ENCODE measurements around the gene CHTF18.

CHTF18 gene

DNA sequence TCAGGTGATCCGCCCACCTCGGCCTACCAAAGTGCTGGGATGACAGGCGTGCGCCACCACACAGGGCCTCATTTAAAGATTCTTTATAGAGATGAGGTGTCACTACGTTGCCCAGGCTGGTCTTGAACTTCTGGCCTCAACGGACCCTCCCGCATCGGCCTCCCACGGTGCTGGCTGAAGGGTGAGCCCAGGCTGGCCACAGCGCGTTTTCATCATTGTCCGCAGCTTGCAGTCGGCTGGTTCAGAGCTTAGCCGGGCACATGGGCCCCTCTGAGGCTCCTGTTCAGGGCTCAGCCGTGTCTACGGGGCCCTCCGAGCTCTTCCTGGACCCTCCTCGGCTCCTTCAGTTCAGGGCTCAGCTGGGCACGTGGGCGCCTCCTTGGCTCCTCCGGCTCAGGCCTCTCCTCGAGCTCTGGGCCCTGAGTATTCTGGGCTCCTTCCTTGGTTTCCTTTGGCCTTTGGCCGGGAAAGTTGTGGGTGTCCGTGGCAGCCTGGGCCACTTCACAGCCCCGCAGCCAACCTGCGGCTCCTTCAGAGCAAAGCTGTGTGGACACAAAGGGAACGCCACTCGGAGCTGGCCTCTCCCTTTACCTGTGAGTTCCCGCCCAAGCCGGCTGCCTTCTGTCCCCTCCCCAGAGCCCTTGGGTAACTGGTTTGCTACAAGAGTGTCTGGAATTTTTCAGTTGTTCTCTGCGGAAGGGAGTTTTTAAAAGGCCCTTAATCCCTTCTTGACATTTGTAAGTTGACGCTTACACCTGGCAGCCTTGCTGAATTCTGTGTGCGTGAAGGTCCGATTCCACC, 29.1 kb upstream of the CHTF18 start:
- no peak for DNase-seq (ENCODE audit: low read depth)
- H3K4me3 ChIP-seq (ENCODE audit: low read depth, low read length), result no peak overlapping the region

DNA sequence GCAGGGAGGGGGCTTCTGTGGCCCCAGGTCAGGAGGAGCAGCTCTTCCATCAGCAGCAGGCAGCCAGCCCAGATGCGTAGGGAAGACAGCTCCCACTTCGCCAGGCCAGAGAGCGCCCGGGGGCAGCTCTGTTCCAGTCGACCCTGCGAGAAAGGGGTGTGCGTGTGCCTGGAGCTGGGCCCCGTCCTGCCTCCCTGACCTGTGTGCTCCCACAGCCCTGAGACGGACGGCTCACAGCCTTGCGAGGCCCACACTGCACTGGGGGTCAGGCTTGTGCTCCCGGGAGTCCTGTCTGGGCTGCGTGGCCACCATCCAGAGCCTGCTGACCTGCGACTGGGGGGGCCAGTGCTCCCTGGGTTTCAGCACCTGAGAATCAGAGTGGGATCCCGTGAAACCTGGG, 28.4 kb upstream of the CHTF18 start:
- no peak overlapping the region for H3K4me3 ChIP-seq (ENCODE audit: low read depth, low read length)
- no peak for DNase-seq (ENCODE audit: low read depth)

GRCh38 chr16:760545-761343, 27.7 kb upstream of the CHTF18 start, which contains the start of gene MSLN:
TSS of gene MSLN (plus strand) at chr16:760734. CDS start at chr16:762681, 1,947 bp downstream.
- no peak for DNase-seq (ENCODE audit: low read depth)
- no peak within 1 kb of the TSS for H3K4me3 ChIP-seq (ENCODE audit: low read depth, low read length)

DNA sequence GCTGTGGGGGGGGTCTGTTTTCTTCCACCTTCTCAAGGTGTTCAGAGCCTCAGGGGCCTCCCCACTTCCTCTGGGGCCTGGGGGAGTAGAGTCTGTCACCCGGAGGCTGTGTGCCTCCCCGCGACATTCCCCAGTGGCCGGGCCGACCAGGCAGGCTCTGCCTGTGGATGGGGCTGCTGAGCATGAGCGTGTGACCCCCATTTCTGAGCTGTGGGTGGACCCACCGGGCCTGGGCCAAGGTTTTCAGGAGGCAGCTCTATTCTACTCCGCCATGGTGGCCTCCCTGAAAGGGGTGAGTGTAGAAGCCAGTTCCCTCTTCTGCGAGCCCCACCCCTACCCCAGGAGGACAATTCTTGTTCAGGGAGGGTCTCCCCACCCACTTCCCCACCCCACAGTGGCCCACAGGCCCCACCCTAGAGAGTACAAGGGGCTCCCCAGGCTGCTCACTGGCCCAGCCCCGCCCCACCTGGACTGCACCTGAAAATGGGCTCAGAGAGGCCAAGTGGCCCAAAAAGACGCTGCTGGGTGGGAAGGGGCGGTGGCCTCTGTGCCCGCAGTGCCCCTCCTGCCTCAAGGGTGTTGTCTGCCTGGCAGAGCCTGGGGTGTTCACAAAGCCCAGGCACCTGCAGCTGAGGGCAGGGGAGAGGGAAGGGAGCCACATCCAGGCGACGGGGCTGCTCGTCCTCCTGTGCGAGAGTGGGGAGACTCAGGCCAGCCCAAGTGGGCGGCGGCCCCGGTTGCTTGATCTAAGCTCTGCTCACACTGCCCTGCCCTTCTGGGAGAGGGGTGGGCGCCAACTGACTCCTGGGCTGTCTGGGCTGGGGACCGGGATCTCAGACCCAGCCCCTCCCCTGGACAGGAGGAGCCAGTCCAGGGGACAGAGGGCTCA, 26.6 kb upstream of the CHTF18 start:
- DNase-seq (ENCODE audit: low read depth), result no peak
- no peak overlapping the region for H3K4me3 ChIP-seq (ENCODE audit: low read depth, low read length)

- no peak for DNase-seq (ENCODE audit: low read depth)
- H3K4me3 ChIP-seq (ENCODE audit: low read depth, low read length), result no peak overlapping the region
These were observed 25.7 kb upstream of the CHTF18 start for GRCh38 chr16:762595-763268.

GRCh38 chr16:763369-764183, 24.8 kb upstream of the CHTF18 start:
- H3K4me3 ChIP-seq (ENCODE audit: low read depth, low read length), result no peak overlapping the region
- DNase-seq (ENCODE audit: low read depth), result no peak

DNA sequence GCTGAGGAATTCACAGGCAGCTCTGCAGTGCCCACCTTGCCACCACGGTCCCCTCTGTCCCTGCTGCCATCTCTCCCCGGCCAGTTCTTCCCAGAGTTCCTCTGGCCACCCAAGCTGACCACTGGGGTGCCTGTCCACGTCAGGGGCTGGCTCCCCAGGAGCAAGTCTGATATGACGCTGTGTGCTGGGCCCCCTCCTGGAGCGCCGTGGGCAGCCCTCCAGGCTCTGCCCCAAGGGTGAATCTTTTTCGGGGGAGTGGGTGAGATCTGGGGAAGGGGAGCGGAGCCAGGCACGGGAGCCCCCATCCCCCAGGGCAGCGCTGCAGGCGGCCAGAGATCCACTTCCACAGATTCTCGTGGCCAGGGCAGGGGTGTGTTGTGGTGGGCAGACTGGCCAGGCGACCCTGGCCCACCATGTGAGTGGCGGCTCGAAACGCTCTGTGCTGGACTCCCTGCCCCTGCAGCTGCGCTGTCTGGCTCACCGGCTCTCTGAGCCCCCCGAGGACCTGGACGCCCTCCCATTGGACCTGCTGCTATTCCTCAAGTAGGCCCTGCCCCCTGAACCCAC, 24.2 kb upstream of the CHTF18 start:
- H3K4me3 ChIP-seq (ENCODE audit: low read depth, low read length), result no peak overlapping the region
- DNase-seq (ENCODE audit: low read depth), result no peak

GRCh38 chr16:764848-765487, 23.5 kb upstream of the CHTF18 start:
- H3K4me3 ChIP-seq (ENCODE audit: low read depth, low read length), result no peak overlapping the region
- DNase-seq (ENCODE audit: low read depth), result no peak

- DNase-seq (ENCODE audit: low read depth), result no peak
- no peak overlapping the region for H3K4me3 ChIP-seq (ENCODE audit: low read depth, low read length)
These were observed 22.9 kb upstream of the CHTF18 start for GRCh38 chr16:765488-765865.

GRCh38 chr16:766008-766819, 22.2 kb upstream of the CHTF18 start:
- H3K4me3 ChIP-seq (ENCODE audit: low read depth, low read length), result no peak overlapping the region
- no peak for DNase-seq (ENCODE audit: low read depth)

DNA sequence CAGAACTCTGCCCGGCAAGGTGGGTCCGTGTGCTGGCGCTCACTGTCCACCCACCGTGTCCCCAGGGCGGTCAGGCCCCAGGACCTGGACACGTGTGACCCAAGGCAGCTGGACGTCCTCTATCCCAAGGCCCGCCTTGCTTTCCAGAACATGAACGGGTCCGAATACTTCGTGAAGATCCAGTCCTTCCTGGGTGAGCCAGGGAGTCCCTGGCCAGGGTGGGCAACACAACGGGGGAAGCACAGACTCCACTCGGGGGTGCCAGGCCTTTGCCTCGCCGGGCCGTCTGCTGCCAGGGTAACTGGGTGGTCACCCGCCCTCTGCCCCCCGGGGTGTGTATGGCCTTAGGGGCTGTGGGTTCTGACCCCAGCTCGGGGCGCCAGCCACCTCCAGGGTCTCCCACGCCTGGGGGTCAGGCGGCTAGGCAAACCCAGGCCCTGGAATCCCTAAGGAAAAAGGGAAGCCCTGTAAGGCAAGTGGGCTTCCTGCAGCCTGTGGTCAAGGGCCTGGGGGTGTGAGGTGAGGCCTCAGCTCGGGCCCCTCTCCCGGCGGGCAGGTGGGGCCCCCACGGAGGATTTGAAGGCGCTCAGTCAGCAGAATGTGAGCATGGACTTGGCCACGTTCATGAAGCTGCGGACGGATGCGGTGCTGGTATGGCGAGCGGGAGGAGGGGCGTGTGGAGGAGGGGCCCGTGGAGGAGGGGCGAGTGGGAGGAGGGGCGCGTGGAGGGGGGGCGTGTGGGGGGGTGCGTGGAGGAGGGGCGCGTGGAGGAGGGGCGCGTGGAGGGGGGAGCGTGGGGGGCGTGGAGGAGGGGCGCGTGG, 21.4 kb upstream of the CHTF18 start:
- no peak for DNase-seq (ENCODE audit: low read depth)

DNA sequence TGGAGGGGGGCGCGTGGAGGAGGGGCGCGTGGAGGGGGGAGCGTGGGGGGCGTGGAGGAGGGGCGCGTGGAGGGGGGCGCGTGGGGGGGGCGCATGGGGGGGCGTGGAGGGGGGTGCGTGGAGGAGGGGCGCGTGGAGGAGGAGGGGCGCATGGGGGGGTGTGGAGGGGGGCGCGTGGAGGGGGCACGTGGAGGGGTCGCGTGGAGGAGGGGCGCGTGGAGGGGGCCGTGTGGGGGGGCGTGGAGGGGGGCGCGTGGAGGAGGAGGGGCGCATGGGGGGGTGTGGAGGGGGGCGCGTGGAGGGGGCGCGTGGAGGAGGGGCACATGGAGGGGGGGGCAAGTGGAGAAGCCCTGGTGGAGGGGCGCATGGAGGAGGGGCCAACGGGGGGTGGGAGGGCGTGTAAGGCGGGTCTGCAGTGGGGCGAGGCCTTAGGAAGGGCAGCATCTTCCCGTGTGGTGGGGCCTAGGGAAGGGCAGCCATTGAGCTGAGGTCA, 20.6 kb upstream of the CHTF18 start:
- no peak for DNase-seq (ENCODE audit: low read depth)

More for the DNA sequence above, 21.4 kb upstream of the CHTF18 start:
- H3K4me3 ChIP-seq (ENCODE audit: low read depth, low read length), result no peak overlapping the region

GRCh38 chr16:768428-768827, 20.0 kb upstream of the CHTF18 start:
- no peak for DNase-seq (ENCODE audit: low read depth)
- H3K4me3 ChIP-seq (ENCODE audit: low read depth, low read length), result no peak overlapping the region

More for the DNA sequence above, 20.6 kb upstream of the CHTF18 start:
- H3K4me3 ChIP-seq (ENCODE audit: low read depth, low read length), result no peak overlapping the region

- H3K4me3 ChIP-seq (ENCODE audit: low read depth, low read length), result no peak overlapping the region
- no peak for DNase-seq (ENCODE audit: low read depth)
These were observed 19.1 kb upstream of the CHTF18 start for GRCh38 chr16:769184-769784.

DNA sequence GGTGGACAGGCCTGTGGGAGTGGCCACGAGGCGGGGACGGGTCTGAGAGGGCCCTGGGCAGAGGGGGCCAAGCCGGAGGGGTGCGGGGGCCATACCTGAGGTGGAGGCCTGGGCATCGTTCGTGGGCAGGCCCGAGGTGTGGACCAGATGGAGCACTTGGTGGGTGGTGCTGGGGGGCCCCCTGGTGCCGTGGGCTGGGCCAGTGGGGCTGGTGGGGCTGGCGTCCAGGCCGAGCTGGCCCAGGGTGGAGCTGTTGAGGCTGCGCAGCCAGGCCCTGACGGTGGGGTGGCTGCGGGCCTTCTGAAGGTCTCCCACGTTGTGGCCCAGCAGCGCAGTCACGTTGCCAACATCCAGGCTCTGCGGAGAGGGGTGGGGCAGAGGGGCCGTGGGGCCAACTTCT, 18.5 kb upstream of the CHTF18 start:
- no peak for DNase-seq (ENCODE audit: low read depth)
- no peak overlapping the region for H3K4me3 ChIP-seq (ENCODE audit: low read depth, low read length)

DNA sequence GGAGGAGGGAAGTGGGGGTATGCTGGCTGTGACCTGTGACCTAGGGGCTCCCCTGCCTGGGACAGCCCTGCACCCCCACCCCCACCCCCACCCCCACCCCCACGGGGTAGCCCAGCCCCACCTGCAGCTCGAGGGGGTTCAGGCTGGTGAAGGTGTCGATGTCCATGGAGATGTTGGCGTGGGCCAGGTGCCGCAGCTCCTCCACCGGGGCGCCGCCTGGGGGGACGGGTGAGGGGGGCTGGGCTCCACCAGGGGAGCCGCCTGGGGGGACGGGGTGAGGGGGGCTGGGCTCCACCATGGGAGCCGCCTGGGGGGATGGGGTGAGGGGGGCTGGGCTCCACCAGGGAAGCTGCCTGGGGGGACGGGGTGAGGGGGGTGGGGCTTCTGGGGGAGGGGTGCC, 18.0 kb upstream of the CHTF18 start:
- no peak for DNase-seq (ENCODE audit: low read depth)

More for the DNA sequence above, 18.0 kb upstream of the CHTF18 start:
- no peak overlapping the region for H3K4me3 ChIP-seq (ENCODE audit: low read depth, low read length)
